HG03108 (cell line): ENCODE results near the gene TMTC3.
A peak's percentile ranks its signal among the peaks of the same experiment; 100 is the strongest.
"Not testable (repeated sequence)": the region's sequence is repeated elsewhere in the genome, so short reads cannot be mapped to it uniquely, and the experiment has no call there.

Experiments used
- ATAC-seq: cut with Tn5 transposase; IDR thresholded peaks from one replicate; pipeline ENCODE4 v1.9.1; 2021; ENCODE audit warnings: moderate library complexity; ENCODE audit not compliant: unreplicated experiment

Gene TMTC3

DNA sequence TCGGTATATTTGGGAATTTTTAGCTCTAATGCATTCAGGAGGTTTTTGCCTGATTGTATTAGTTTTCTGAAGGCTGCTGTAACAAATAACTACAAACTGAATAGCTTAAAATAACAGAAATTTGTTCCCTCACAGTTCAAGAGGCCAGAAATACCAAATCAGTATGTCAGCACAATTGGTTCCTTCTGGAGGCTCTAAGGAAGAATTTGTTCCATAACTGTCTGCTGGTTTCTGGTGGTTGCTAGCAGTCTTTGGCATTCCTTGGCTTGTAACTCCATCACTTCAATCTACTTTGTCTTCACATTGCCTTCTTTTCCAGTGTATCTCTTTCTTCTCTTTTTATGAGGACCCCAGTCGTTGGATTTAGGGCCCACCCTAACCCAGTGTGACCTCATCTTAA is 21.3 kb downstream of the TMTC3 start:
- no peak for ATAC-seq

DNA sequence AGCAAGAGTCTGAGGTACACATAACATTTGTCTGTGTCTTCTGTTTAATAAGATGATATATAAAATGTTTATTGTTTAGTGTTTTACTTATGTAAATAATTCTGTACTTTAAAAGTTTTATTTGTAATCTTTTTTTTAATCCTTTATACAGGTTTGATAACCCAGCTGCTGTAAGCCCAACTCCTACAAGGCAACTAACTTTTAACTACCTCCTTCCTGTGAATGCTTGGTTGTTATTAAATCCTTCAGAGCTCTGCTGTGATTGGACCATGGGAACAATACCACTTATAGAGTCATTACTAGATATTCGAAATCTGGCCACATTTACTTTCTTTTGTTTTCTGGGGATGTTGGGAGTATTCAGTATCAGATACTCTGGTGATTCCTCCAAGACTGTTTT is 24.1 kb downstream of the TMTC3 start:
- no peak for ATAC-seq

DNA sequence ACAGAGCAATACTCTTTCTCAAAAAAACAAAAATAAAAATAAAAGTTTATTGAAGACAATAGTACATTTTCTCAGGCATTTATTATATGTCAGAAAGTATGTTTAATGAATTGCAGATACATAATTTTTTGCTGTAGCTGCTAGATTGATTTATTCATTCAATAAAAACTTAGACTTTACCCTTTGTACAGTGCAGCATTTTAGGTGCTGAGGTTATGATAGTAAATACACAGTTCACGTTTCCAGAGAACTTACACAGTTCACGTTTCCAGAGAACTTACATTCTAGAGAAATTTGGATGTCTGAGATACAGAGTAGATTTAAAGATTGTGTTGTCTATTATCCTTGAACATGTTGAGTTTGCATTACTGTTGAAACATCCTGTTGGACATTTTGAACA is 25.3 kb downstream of the TMTC3 start:
- no peak for ATAC-seq

DNA sequence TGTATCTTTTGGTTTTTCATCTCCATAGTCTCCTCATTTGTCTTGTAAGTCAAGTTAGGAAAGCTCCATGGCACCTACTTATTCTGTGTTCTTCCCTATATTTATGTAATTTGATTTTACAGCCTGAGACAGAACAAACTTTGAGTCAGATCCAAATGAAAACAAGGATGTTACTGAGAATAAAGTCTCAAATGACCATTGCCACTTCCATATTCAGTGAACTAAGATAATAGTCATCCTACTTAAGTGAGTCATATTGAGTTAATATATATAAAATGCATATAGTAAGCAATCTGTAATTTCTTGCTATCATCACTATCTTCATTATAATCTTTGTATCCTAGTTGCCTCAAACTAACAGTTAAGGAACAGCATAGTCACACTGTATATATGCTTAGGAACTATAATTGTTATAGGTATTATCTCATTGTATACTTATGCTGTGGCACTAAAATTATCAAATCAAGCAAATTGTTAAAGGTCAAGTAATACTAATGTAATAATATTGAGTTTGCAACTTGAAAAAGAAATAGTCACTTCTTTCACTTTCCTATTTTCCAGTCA is 30.8 kb downstream of the TMTC3 start:
- ATAC-seq = no peak

DNA sequence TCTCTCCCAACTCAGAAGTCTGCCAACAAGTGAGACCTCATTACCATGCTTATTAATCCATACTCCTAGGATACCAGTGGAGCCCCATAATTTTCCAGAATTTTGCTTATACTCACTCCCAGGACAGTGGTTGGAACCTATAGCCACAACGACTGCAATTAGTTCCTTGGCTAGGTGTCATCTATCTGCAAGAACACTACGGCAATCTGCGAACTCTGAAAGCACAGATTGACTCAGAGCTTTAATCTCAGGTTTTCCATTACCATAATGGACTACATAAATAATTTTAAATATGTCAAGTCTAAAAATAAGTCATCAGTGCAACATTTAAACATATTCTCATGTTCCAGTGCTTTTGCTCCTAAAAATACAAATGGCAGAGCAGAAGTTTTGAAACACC is 33.4 kb downstream of the TMTC3 start:
- no peak for ATAC-seq

DNA sequence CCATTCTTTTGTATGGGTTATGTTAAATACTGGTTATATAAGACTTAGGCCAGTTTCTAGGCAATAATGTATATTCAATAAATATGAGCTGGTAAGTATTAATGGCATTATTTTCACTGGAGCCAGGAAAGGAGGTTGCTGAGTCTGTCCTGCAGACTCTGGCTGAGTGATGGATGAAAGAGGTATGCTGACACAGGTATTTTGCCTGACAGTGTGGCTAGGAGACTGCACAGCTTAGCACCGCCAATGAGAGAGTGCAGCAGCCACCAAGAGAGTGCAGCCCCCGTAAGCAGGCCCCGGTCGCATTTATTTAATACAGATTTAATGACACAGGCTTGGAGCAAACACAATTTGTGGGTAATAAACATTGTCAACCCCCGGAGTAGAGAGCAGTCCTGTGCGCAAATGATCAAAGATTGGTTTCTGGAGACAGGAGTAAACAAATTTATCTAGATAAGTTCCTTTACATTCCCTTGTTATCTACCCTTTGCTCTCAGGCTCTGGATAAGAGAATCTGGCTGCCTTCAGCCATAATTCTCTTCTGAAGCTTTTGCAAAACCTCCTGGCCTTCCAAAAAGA is 37.4 kb downstream of the TMTC3 start:
- no peak for ATAC-seq

DNA sequence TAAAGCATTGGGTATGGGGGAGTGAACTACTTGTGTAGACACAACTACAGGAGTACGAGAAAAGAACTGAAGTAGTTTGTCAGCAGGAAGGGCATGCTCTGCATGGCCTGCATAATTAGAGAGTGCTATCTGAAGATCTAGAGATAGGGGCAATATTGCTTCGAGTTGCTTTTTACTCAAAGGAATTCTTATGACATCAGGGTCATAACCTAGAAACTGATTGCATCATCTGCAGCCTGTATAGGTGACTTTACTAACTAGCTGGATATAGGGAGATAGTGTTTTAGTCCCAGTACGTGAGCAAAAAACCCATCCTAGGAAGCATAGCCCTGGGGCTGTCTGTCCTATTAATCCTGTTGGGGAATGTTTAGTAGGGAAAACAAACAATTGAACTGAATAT is 39.8 kb downstream of the TMTC3 start:
- no peak for ATAC-seq

DNA sequence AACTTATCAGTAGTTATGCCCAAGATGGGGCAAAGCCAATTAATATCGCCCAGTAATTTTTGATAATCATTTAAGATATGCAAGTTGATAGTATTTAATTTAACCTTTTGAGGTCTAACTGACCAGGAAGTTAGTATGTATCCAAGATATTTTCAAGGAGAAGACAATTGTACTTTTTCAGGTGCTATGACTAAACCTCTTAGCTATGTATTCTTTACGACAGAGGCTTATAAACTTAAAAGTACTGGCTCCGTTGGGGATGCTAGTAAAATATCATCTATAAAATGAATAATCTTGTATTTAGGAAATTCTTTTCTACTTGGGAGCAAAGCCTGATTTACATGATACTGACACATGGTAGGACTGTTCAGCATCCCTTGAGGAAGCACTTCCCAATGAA is 40.3 kb downstream of the TMTC3 start:
- no peak for ATAC-seq

DNA sequence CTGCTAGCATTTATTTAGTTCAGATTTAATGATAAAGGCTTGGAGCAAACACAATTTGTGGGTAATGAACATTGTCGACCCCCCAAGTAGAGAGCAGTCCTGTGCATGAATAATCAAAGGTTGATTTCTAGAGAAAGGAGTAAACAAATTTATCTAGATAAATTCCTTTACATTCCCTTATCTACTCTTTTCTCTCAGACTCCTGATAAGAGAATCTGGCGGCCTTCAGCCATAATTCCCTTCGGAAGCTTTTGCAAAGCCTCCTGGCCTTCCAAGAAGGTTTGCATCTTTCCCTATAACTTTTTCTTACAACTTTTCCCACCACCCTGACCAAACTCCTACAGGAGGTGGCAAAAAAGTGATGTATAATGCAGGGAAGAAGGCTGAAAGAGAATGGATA is 42.1 kb downstream of the TMTC3 start:
- ATAC-seq = no peak

DNA sequence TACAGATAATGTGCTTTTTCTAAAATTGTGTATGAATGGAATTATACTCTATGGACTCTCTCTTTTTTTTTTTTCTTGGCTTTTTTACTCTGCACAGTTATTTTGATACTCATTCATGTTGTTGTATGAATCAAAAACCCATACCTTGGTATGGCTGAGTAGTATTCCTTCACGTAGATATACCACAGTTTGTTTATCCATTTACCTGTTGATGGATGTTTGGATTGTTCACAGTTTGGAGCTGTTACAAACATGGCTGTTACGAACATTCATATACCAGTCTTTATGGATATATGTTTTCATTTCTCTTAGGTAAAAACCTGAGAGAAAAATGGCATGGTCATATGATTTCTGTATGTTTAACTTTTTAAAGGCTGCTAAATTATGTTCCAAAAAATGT is 43.2 kb downstream of the TMTC3 start:
- no peak for ATAC-seq

DNA sequence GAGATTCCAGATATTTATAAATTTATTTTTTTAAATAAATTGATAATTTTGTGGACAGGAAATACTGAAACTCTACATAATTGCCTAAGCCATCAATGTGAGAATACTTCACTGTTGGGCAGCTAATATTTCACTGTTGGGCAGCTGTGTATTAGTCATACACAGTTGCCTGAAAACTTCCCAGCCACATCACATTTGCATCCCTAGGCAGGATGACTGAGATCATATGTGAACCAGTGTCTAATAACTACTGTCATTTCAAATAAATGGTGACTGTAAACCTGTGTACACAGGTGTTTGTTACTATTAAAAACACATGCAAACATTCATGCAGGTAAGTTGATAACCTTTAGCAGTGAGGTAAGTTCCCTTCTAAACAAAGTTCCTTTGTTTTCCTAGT is 43.9 kb downstream of the TMTC3 start:
- ATAC-seq = peak; percentile 85

DNA sequence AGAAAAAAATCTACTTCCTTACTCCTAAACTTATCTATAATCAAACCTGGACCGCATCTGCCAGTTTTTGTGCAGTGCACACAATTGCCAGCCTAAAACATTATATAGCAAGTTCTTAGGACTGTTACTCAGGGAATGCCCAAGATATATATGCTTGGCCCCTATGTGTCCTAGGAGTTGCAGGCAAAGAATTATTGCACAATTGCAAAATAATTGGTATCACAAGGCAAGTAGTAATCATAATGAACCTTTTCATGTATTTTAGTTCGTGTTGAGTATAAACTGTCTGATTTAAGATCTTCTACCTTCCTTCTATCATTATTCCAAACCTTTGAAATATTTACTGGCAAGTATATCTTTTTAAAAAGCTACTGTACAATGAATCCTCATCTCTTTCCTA is 45.5 kb downstream of the TMTC3 start:
- ATAC-seq = no peak

DNA sequence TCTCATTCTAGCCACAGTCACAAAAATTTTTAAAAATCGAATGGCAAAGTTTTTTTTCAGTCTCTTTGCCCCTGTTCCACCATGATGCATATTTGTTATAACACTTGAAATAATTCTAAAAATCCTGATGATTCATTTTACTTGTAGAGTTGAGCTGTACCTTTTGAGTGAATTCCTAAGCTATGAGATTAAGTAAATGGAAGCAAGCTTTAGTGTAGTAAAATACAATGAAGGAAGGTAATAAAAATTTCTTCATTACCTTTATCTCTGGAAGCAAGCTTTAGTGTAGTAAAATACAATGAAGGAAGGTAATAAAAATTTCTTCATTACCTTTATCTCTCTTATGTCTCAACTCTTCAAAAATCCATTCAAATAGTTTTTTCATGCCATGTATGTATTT is 46.1 kb downstream of the TMTC3 start:
- ATAC-seq = no peak

DNA sequence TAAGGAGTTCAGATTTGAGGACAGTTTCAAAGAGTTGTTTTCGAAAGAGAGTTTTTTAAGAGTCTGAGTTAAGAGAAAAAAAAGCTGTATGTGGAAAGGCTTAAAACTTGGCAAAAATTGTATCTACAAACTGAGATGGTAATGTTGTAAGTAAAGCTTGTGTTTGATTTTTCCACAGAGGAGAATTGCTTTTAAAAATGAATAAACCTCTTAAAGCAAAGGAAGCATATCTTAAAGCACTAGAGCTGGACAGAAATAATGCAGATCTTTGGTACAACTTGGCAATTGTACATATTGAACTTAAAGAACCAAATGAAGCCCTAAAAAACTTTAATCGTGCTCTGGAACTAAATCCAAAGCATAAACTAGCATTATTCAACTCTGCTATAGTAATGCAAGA is 50.3 kb downstream of the TMTC3 start:
- ATAC-seq = no peak

DNA sequence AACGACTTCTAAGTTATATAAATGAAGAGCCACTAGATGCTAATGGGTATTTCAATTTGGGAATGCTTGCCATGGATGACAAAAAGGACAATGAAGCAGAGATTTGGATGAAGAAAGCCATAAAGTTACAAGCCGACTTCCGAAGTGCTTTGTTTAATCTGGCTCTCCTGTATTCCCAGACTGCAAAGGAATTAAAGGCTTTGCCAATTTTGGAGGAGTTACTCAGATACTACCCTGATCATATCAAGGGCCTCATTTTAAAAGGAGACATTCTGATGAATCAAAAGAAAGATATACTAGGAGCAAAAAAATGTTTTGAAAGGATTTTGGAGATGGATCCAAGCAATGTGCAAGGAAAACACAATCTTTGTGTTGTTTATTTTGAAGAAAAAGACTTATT is 52.8 kb downstream of the TMTC3 start:
- no peak for ATAC-seq

DNA sequence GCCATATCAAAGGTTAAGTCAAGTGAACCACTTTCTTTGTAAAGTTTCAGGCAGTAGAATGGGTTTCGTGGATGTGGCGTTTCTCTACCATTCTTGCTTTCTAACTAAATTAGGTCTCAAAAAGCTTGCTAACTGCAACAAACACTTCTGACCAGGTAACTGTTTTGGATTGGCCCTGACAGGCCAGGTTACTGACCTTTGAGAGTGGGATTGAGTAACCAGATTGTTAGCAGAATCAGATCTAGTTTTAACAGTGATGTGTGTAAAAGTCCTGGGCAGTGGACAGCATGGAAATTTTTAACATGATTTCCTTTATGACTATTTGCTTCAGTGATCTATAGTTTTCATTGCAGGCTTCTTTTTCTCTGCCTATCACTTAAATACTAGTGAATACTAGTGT is 57.9 kb downstream of the TMTC3 start:
- ATAC-seq = no peak

DNA sequence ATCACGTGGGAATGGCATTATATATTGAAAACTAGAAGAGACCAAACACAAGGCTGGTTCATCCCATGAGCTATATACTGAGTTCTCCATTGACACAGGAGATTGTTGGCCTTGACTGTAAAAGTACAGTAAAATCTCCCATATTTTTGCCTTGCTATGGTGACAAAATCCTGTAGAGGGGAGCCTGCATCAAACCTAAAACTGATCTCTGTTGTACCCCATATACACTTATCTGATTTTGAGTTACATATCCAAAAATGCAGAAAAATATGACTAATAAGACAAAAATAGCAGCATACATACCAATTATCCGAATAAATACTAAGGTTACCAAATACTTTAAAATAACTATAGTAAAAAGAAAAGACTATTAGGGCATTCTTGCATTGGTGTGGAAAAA is 60.4 kb downstream of the TMTC3 start:
- no peak for ATAC-seq

DNA sequence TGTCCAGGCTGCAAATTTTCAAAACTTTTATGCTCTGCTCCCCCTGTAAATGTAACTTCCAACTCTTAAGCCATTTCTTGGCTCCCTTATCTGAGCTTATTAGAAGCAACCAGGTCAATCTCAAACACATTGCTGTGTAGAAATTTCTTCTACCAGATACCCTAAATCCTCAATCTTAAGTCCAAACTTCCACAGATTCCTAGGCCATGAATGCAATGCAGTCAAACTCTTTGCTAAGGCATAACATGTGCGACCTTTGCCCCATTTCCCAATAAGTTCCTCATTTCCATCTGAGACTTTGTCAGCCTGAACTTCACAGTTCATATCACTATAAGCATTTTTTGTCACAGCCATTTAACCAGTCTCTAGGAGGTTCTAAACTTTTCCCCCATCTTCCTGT is 64.5 kb downstream of the TMTC3 start:
- ATAC-seq = no peak

DNA sequence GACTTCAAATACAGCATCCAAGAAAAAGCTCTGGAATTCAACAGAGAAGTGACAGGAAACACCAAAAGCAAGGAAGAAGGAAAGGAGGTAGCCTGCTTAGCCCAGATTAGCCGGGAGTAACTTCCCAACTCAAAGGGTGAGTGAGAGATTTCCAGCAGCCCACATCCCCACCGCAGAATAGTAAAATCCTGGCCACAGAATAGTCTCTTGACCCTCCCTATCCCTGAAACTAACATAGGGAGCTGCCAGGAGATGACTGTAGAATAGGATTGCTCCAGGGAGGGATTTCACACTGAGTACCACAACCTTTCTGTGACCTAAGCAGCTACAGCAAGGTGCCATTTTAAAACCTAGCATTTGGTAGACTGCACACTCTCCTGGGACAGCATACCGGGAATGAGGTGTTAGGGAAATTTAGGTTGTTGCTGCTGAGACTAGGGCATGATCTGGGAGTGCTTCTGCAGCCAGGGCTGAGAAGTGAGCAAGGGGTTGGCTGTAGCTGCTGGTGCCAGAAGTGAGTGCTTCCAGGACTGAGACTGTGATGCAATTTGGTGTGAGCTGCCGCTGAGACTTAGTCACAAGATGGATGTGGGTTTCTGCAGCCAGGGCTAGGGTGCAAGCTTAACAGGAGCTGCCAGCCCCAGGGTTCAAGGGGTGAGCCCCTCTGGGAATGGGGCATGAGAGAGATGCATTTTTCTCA is 66.0 kb downstream of the TMTC3 start:
- ATAC-seq = no peak

DNA sequence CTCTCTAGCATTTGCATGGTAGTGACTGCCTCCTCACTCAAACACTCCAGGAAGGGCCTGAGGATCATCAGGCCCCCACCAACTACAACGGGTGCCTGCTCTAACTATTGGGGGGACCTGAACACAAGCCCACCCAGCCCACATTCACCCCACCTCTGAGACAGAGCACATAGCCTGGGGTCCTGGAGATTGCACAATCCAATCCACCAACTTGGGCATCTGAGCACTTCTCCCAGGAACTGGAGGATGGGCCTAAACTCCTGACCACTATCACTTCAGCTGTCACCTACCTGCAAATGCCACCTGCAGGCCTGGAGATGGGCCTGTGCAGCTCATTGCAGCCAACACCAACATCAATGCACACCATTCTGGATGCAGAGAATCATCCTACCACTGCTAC is 66.6 kb downstream of the TMTC3 start:
- ATAC-seq = no peak

DNA sequence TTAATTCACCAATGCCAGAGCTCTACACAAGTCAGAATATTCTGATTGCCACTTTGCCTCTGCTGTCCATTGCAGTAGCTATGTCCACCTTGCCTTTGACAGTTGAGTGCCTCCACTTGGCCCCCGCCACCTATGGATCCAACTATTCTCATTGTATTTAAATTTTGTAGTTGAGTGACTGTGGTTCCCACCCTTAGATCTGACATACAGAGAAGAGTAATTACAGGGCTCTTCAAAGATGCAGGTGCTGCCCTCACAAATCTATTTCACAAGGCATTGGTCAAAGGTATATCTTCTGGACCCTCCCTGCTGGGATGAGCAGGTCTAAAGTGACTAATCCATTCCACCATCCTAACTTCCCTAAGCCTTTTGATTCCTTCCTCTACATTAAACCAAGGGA is 68.2 kb downstream of the TMTC3 start:
- not testable (repeated sequence) for ATAC-seq

DNA sequence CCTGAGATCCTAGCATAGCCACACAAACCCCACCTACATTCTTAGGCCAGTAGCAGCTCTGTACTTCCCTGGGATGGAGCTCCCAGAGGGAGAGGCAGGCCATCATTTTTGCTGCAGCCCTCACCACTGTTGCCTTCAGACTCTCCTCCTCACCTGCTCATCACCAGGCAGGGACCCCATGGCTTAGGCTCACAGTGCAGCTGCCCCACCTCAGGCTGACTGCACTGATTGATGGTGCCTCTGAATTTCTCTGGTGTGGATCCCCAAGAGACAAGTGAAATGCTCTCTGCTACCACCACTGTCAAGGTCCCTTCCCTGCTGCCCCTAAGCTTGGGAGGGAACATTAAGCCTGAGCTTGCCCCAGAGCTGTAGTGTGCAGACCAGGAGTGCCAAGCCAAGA is 76.2 kb downstream of the TMTC3 start:
- no peak for ATAC-seq

DNA sequence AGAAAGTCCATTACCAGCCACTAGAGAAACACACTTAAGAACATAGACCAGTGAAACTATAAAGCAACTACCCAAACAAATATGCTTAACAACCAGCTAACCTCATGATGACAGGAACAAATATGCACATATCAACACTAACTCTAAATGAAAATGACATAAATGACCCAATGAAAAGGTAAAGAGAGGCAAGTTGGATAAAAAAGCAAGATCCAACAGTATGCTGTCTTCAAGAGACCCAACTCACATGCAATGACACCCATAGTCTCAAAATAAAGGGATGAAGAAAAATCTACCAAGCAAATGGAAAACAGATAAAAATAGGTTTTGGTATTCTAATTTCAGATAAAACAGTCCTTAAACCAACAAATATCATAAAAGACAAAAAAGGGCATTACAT is 77.8 kb downstream of the TMTC3 start:
- ATAC-seq = no peak
